Measurements from ENCODE around the gene MYO9B. TPM values are rescaled to one million over a fixed set of nuclear protein-coding genes. Genes with fewer than 3 reads are reported as not detected.

The MYO9B gene
- total and polyA plus RNA-seq, 7 donors: 24.6 to 95.0 (median 48.2) TPM

DNA sequence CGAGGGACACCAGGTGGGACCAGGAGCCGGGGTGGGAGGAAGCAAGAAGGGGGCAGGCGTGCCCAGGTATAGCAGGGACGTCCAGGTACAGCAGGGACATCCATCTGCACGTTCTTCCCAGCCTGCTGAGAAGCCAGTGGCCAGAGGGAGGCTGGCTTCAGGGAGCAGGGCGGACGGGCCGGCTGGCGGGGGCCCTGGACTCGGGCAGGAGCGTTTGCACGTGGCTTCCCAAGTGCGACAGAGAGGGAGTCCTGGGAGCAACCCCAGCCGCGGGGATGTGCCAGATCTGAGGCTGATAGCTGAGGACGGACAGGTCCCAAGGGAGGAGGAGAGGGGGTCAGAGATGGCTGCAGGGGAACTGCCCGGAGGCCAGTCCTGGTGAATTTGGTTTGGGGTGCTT is 36.7 kb downstream of the MYO9B start:
- intact Hi-C loops (cut with DNase I): no loop called here
- WGBS, 2 donors: 88 to 94% methylated on average over 17 of the region's 17 CpGs
- H3K27ac ChIP-seq: peak overlapping the region in 1 of 4 donors; percentile 94
- TF ChIP-seq POLR2AphosphoS5 (IDR thresholded peaks at IDR 0.05) (no peak), EP300 (IDR thresholded peaks at IDR 0.05) (no peak)
- TF ChIP-seq, protein P1, sequence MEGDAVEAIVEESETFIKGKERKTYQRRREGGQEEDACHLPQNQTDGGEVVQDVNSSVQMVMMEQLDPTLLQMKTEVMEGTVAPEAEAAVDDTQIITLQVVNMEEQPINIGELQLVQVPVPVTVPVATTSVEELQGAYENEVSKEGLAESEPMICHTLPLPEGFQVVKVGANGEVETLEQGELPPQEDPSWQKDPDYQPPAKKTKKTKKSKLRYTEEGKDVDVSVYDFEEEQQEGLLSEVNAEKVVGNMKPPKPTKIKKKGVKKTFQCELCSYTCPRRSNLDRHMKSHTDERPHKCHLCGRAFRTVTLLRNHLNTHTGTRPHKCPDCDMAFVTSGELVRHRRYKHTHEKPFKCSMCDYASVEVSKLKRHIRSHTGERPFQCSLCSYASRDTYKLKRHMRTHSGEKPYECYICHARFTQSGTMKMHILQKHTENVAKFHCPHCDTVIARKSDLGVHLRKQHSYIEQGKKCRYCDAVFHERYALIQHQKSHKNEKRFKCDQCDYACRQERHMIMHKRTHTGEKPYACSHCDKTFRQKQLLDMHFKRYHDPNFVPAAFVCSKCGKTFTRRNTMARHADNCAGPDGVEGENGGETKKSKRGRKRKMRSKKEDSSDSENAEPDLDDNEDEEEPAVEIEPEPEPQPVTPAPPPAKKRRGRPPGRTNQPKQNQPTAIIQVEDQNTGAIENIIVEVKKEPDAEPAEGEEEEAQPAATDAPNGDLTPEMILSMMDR (IDR thresholded peaks at IDR 0.05): no peak
- H3K27me3 ChIP-seq: no peaks in the 10 kb centered on the region
- no peak overlapping the region for H3K4me3 ChIP-seq
- no peak for DNase-seq
- peaks cover 0 to 63% (median 28%) of the 10 kb centered on the region in 4 donors for H3K4me1 ChIP-seq
- H3K9me3 ChIP-seq: no peaks in the 10 kb centered on the region
- peaks cover 0 to 11% (median 5%) of the 10 kb centered on the region in 4 donors for H3K36me3 ChIP-seq

DNA sequence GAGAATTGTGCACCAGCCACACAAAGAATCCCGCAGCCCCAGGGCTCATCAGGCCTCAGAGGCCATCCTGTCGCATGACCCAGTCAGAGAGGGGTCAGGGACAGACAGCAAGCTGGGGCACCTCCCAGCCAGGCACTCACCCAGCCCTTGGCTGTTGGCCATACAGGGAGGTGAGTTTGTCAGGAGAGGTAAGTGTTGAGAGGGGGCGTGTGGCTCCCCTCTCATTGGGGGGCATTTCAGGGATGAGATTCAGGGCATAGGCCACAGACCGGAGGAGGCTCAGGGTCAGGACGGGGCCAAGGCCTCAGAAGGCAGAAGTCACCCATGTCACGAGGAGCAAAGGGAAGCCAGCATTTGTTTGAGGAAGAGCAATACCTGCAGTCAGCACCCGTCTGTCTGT is 37.1 kb downstream of the MYO9B start:
- H3K27ac ChIP-seq: peak overlapping the region in 1 of 4 donors; percentile 94
- peaks cover 0 to 11% (median 5%) of the 10 kb centered on the region in 4 donors for H3K36me3 ChIP-seq
- H3K4me3 ChIP-seq: no peak overlapping the region
- TF ChIP-seq POLR2AphosphoS5 (IDR thresholded peaks at IDR 0.05): no peak
- TF ChIP-seq, protein P1 (IDR thresholded peaks at IDR 0.05): no peak
- TF ChIP-seq POLR2A (IDR thresholded peaks at IDR 0.05): no peak
- no peak for TF ChIP-seq EP300 (IDR thresholded peaks at IDR 0.05)
- DNase-seq: no peak
- intact Hi-C loops (cut with DNase I): no loop called here
- H3K27me3 ChIP-seq: no peaks in the 10 kb centered on the region
- H3K9me3 ChIP-seq: no peaks in the 10 kb centered on the region
- 88 to 91% methylated on average over 7 of the region's 7 CpGs for WGBS, 2 donors
- peaks cover 0 to 59% (median 26%) of the 10 kb centered on the region in 4 donors for H3K4me1 ChIP-seq

DNA sequence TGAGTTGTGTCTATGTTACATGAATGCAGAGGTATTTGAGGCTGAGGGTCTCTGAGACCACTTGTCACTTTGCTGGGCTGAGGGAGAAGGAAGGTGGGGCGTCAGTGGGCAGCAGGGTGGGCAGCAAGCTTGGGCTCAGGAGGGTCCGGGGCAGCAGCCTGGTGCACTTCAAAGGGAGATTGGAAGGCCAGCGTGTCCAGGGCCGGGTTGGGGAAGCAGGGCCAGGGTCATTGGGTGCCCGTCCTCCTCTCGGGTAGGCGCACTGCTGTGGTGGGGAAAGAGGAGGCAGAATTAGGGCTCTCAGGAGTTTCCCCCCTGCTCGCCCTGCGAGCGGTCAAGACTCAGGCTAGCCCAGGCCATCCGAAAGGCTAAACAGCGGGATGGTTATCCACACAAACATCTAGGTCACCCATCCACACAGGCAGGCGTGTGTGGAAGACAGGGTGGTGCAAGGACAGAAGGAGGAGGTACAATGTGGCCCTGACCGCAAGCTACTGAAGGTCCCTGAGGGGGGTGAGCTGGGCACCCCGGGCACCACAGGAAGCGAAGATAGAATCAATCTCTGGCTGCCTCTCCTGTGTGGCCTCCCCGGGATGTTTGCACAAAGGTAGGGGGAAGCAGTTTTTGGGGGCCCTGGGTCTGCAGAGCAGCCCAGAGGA is 37.7 kb downstream of the MYO9B start:
- peaks cover 0 to 11% (median 5%) of the 10 kb centered on the region in 4 donors for H3K36me3 ChIP-seq
- no peaks in the 10 kb centered on the region for H3K27me3 ChIP-seq
- no peak overlapping the region for H3K4me3 ChIP-seq
- 89 to 91% methylated on average over 17 of the region's 17 CpGs for WGBS, 2 donors
- peaks cover 0 to 53% (median 21%) of the 10 kb centered on the region in 4 donors for H3K4me1 ChIP-seq
- H3K27ac ChIP-seq: peak overlapping the region in 3 of 4 donors; percentile 3 to 94 (median 31)
- no peaks in the 10 kb centered on the region for H3K9me3 ChIP-seq
- TF ChIP-seq POLR2A (IDR thresholded peaks at IDR 0.05) (no peak), EP300 (IDR thresholded peaks at IDR 0.05) (no peak), POLR2AphosphoS5 (IDR thresholded peaks at IDR 0.05) (no peak)
- TF ChIP-seq, protein P1 (IDR thresholded peaks at IDR 0.05): no peak
- DNase-seq: no peak
- intact Hi-C loops (cut with DNase I): no loop called here

- 84 to 85% methylated on average over 12 of the region's 12 CpGs for WGBS, 2 donors
- TF ChIP-seq, protein P1 (IDR thresholded peaks at IDR 0.05): no peak
- no peak for TF ChIP-seq EP300 (IDR thresholded peaks at IDR 0.05)
- no peak for TF ChIP-seq POLR2A (IDR thresholded peaks at IDR 0.05)
- TF ChIP-seq POLR2AphosphoS5 (IDR thresholded peaks at IDR 0.05): no peak
- Histone ChIP-seq H3K4me1 (peaks cover 0 to 41% (median 12%) of the 10 kb centered on the region in 4 donors), H3K27ac (peak overlapping the region in 3 of 4 donors; percentile 19 to 94 (median 31)), H3K9me3 (no peaks in the 10 kb centered on the region), H3K4me3 (no peak overlapping the region), H3K36me3 (peaks cover 0 to 12% (median 5%) of the 10 kb centered on the region in 4 donors), H3K27me3 (no peaks in the 10 kb centered on the region)
- intact Hi-C loops (cut with DNase I): no loop called here
- no peak for DNase-seq
These were observed 38.8 kb downstream of the MYO9B start for GRCh38 chr19:17114414-17114831.

Measured in sigmoid colon (tissue), 7 donors.